HCT116 (cell line): Measurements from ENCODE around the gene STX16.

Source experiments
- CTCF ChIP-seq, 3 experiments: fragments of 200-600 bp in 1 of 3; sonication (generic) in 1 of 3; IDR thresholded peaks in 2 of 3; conservative IDR thresholded peaks in 1 of 3; 2 replicates each; pipeline ENCODE4 v1.5.1; 2012 to 2017; ENCODE audit warnings: low read depth in 2 of 3, low read length in 2 of 3, antibody characterized with exemption in 1 of 3, borderline replicate concordance in 1 of 3, control low read depth in 1 of 3, mild to moderate bottlenecking in 1 of 3, mixed read lengths in 1 of 3, mixed run types in 1 of 3, moderate library complexity in 1 of 3; ENCODE audit not compliant: insufficient read depth in 1 of 3
- EGR1 ChIP-seq: IDR thresholded peaks from 2 replicates; pipeline ENCODE4 v1.6.1; 2012; ENCODE audit warnings: low read depth
- EZH2 ChIP-seq: fragments of 200-600 bp; sonication (generic); IDR thresholded peaks from 2 replicates; pipeline ENCODE4 v1.6.1; 2017; ENCODE audit warnings: antibody characterized with exemption, mixed run types
- EZH2phosphoT487 ChIP-seq: fragments of 200-600 bp; IDR thresholded peaks from 2 replicates; pipeline ENCODE4 v1.6.1; 2018; ENCODE audit warnings: antibody characterized with exemption, borderline replicate concordance
- JUND ChIP-seq: IDR thresholded peaks from 2 replicates; pipeline ENCODE4 v1.6.1; 2012
- RAD21 ChIP-seq: IDR thresholded peaks from 2 replicates; pipeline ENCODE4 v1.6.1; 2012; ENCODE audit warnings: low read depth, mild to moderate bottlenecking

DNA sequence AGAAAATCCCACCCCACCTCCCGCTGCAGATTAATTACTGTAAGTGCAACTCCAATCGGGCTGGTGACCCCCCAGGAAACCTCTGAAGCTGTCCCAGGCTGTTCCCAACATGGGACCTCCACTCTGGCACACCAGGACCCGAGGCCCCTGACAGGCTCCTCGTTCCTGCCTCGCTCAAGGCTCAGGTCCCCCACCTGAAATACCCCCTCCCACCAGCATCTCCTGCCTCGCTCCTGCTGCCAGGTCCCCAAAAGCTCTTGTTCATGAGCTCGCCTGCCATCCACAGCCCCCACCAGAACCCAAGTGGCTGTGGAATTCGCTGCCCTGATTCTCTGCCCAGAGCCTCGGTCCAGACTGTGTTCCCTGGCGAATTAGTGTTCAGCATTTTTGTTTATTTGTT, 67.6 kb downstream of the STX16 start:
- TF ChIP-seq CTCF (IDR thresholded peaks at IDR 0.05 in 2 of 3, conservative IDR thresholded peaks at IDR 0.05 in 1 of 3; ENCODE audit: borderline replicate concordance in 1 of 3, insufficient read depth in 1 of 3, low read depth in 2 of 3, low read length in 2 of 3), result no peak
- no peak for TF ChIP-seq EZH2
- no peak for TF ChIP-seq JUND
- TF ChIP-seq EGR1, result no peak
- no peak for TF ChIP-seq EZH2phosphoT487
- no peak for TF ChIP-seq RAD21
